ENCODE measurements around the gene PGAP6.
"Not testable (repeated sequence)": the region's sequence is repeated elsewhere in the genome, so short reads cannot be mapped to it uniquely, and the experiment has no call there.

The PGAP6 gene

DNA sequence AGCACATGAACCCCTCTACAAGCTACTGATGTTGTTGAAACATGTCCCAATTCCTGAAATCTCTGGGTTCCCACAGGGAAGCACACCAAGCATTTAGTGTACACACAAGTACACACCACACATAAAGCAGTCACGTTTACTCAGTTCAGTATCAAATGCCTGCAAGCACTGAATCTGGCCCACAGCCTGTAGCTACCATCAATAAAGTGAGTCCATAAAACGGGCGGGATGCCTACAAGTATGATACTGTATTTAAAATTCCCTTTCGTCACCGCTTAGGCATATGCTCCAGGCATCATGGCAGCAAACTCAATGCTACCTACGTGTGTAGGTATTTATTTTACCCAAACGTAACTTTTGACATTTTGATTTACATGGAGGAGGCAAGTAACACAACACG, 31.6 kb downstream of the PGAP6 start:
- no peak overlapping the region for H3K4me3 ChIP-seq (ENCODE audit: low read length)
- TF ChIP-seq CTCF (conservative IDR thresholded peaks at IDR 0.05; ENCODE audit: low read length) = no peak

DNA sequence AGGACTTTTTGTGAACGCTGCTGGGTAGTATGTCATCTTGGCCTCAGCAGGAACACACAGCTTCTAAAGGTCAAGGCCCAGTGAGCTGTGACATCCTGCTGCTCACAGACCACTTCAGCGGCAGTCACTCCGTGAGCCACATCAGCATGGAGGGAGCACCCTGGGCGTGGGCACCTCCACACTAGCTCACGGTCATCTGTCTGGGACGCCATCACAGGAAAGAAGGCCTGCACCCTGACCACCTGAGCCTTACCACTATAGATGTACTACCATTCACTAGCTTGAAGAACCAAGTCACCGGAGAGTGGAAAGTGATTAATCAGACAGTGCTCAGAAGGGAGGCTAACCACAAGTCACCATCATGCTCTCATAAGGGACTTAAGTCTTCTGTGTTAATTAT, 32.6 kb downstream of the PGAP6 start:
- no peak overlapping the region for H3K4me3 ChIP-seq (ENCODE audit: low read length)
- no peak for DNase-seq (ENCODE audit: low read depth)
- no peak for TF ChIP-seq CTCF (conservative IDR thresholded peaks at IDR 0.05; ENCODE audit: low read length)

More for the DNA sequence above, 31.6 kb downstream of the PGAP6 start:
- DNase-seq (ENCODE audit: low read depth) = no peak

GRCh38 chr16:348495-348894, 33.3 kb downstream of the PGAP6 start:
- DNase-seq (ENCODE audit: low read depth); H3K4me3 ChIP-seq (ENCODE audit: low read length): not testable (repeated sequence)

GRCh38 chr16:347203-347602, 34.6 kb downstream of the PGAP6 start:
- no peak for TF ChIP-seq CTCF (conservative IDR thresholded peaks at IDR 0.05; ENCODE audit: low read length)

GRCh38 chr16:346587-346986, 35.2 kb downstream of the PGAP6 start:
- no peak for TF ChIP-seq CTCF (conservative IDR thresholded peaks at IDR 0.05; ENCODE audit: low read length)
- no peak for DNase-seq (ENCODE audit: low read depth)
- no peak overlapping the region for H3K4me3 ChIP-seq (ENCODE audit: low read length)

More at GRCh38 chr16:347203-347602, 34.6 kb downstream of the PGAP6 start:
- H3K4me3 ChIP-seq (ENCODE audit: low read length) = no peak overlapping the region
- no peak for DNase-seq (ENCODE audit: low read depth)

DNA sequence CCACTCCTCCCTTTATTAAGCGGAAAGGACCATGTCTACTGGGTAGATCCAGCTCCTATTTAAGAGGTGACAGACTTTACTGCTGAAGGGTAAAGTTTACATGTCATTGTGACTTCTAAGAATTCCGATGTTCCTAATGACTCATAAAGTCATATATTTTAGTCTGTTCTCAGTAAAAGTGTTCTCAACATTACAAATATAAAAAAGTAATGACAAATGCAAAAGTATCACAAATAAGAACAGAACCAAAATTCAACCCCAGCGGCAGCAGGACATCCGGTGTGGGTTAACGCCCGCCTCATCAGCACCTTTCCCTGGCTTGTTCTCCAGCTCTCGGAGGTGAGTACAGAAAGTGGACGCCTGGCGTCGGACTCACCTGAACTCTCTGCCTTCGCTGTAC, 36.0 kb downstream of the PGAP6 start:
- H3K4me3 ChIP-seq (ENCODE audit: low read length) = no peak overlapping the region
- DNase-seq (ENCODE audit: low read depth) = no peak
- TF ChIP-seq CTCF (conservative IDR thresholded peaks at IDR 0.05; ENCODE audit: low read length) = no peak

DNA sequence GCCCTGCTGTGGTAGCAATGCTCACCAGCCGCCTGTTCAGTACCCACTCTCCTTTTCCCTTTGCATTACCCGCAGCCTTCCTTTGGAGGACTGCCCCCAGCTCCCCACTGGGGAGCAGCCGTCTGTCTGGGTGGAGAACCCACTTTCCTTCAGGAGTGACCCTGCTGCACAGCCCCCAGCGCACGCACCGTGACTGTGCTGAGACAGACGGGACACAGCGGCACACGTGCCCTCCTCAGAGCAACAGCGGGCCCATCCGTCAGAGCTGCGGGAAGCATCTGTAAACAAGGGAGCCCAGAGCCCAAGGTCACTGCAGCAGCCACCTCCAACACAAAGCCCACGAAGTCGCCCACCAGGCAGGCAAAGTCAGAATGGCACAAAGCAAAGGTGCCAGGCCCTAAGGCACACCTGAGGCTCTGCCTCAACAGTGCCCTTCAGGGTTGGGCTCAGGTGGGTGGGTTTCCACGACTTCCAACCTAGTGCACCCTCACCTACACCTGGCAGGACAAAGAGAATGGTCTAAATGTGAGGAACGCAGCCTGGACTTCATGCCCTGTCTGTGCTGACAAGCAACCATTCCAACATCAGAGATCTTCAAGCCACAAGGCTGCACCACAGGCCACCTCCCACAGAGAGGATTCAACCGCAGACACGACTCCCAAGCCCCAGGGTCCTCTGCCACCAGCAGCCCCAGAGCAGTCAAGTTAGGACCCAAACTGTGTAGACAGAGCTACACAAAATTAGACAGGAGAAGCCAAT, 39.1 kb downstream of the PGAP6 start:
- no peak for DNase-seq (ENCODE audit: low read depth)
- H3K4me3 ChIP-seq (ENCODE audit: low read length) = no peak overlapping the region
- no peak for TF ChIP-seq CTCF (conservative IDR thresholded peaks at IDR 0.05; ENCODE audit: low read length)

GRCh38 chr16:341974-342336, 39.8 kb downstream of the PGAP6 start:
- DNase-seq (ENCODE audit: low read depth); H3K4me3 ChIP-seq (ENCODE audit: low read length): not testable (repeated sequence)

DNA sequence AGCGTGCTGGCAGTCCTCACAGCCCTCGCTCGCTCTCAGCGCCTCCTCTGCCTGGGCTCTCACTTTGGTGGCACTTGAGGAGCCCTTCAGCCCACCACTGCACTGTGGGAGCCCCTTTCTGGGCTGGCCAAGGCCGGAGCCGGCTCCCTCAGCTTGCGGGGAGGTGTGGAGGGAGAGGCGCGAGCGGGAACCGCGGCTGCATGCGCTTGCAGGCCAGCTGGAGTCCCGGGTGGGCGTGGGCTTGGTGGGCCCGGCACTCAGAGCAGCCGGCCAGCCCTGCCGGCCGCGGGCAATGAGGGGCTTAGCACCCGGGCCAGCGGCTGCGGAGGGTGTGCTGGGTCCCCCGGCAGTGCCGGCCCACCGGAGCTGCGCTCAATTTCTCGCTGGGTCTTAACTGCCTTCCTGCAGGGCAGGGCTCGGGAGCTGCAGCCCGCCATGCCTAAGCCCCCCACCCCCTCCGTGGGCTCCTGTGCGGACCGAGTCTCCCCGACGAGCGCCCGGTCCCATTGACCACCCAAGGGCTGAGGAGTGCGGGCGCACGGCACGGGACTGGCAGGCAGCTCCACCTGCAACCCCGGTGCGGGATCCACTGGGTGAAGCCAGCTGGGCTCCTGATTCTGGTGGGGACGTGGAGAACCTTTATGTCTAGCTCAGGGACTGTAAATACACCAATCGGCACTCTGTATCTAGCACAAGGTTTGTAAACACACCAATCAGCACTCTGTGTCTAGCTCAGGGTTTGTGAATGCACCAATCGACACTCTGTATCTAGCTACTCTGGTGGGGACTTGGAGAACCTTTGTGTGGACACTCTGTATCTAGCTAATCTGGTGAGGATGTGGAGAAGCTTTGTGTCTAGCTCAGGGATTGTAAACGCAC, 40.4 kb downstream of the PGAP6 start:
- DNase-seq (ENCODE audit: low read depth); H3K4me3 ChIP-seq (ENCODE audit: low read length): not testable (repeated sequence)
